Stimulated activated CD8-positive, alpha-beta memory T cell treated with anti-CD3 and anti-CD28 coated beads, Interleukin-15, amount 100 ng/mL, for 4 hours (primary cell): ENCODE data around the gene TMEM61.
"Not testable (repeated sequence)": the region's sequence is repeated elsewhere in the genome, so short reads cannot be mapped to it uniquely, and the experiment has no call there.

Experiments used
- DNase-seq, 2 donors: peaks; one replicate each; pipeline ENCODE4 v3.0.0-alpha.2; 2020; ENCODE audit warnings: low read depth in 2 of 2

Gene TMEM61

DNA sequence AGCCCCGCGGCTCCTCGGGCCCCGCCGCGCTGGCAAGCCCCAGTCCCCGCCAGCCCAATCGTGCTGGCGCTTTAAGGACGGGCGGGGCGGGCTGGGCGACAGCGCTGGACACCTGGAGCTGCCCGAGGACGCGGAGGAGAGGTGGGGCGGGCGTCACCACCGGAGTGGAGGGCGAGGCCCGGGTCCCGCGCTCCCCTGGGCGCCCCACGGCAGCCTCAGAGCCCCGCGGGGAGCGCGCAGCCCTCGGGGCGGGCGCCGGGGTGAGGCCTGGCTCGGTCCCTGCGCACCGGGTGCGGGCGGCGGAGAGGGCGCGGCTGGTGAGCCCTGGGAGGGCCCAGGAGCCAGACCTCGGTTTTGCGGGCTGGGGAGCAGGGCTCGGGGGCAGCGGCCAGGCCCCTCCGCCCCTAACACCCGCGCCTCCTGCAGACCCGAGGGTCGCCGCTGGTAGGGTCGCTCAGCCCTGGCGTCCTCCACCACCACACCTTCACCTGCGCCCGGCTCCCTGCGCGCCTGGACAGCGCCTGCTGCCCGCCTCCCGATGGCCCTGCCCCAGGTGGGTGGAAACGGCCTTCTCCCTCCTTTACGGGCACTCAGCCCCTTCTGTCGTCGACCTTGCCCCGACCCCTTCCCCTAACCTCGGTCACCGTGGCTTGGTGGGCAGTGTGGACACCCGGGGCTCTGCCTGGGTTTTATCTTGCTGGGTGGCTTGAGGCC, at the start of gene TMEM61:
TSS of gene TMEM61 (plus strand) at position 101 of the 714 bp plus-strand sequence. CDS start at position 539, 438 bp downstream.
- no peak for DNase-seq

DNA sequence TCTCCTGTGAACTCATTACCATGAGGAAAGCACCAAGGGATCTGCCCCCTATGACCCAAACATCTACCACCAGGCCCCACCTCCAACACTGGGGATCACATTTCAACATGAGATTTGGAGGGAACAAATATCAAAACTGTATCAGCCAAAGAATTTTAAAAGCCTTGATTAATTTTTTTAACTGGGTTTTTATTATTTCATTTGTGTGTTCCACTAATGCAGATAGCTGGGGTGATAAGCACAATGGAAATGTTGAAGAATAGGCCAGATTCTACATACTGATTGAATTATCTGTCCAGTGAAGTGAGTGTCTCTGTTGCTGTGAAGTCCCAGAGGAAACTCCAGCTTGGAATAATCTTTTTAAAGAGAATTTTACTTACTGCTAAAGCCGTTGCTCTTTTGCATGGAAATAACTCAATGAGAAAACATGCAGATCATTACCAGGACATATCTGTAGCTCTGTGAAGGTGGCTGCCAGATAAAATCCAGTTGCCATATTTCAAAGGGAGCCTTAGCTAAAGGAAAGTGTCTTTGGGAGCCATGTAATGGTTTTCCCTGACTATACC, 49.1 kb upstream of the TMEM61 start:
- no peak for DNase-seq

DNA sequence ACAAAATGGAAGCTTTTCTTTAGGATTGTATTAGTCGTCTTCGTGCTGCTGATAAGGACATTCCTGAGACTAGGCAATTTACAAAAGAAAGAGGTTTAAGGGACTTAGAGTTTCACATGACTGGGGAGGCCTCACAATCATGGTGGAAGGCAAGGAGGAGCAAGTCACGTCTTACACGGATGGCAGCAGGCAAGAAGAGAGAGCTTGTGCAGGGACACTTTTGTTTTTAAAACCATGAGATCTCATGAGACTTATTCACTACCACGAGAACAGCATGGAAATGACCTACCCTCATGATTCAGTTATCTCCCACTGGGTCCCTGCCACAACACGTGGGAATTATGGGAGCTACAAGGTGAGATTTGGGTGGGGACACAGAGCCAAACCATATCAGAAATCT, 46.3 kb upstream of the TMEM61 start:
- DNase-seq: not testable (repeated sequence)

DNA sequence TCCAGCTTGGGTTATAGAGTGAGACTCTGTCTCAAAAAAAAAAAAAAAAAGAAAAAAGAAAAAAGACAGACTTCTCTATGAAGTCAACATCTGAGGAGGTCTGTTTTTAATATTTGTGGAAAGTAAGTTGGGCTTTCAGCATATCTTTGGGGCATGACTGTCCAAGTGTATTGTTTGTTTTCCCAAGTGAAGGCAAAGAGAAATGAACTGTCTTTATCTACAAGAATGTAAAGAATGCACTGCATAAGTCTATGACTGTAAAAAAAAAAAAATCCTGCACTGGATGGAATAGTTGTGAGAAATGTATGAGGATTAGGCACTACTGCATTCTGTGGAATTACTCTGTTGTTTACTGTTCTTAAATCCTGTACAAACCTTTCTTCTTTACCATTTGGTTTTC, 45.6 kb upstream of the TMEM61 start:
- no peak for DNase-seq

DNA sequence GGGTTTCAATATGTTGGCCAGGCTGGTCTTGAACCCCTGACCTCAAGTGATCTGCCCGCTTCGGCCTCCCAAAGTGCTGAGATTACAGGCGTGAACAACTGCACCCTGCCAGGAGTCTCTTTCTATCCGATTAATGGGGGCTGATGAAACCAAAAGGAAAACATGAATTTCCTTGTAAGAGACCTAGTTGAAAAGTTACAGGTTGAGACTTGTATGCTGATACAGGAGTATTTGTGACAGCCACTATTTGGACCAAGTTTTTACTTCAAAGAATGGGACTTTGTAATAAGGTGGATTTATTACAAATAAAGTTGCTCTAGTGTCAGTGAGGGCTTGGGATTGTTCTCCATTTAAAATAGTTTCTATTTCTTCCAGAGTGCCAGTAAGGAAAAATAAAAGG, 43.6 kb upstream of the TMEM61 start:
- DNase-seq: no peak

DNA sequence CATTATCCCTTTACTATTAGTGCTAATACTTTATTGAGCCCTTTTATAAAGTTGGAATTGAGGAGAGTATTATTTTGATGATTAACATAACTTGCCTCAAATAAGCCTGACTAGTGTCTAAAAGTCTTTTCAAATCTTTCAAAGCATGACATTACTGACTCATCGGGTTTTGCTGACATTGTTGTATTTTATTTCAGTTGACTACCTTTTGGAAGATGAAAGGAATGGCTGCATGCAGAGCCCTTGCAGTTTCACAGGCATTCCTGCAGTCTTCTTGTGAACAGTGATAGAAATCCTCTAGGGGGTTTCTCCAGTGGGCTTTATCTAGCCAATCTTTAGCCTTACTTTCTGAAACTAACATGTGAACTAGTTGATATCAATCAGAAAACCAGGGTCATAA, 43.0 kb upstream of the TMEM61 start:
- DNase-seq: no peak

DNA sequence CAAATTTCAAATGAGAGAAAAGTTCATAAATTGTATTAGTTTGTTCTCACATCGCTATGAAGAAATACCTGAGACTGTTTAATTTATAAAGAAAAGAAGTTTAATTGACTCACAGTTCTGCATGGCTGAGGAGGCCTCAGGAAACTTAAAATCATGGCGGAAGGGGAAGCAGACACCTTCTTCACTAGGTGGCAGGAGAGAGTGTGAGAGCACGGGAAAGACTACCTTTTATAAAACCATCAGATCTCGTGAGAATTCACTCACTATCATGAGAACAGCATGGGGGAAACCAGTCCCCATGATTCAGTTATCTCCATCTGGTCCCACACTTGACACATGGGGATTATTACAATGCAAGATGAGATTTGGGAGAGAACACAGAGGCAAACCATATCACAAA, 41.5 kb upstream of the TMEM61 start:
- DNase-seq: not testable (repeated sequence)

DNA sequence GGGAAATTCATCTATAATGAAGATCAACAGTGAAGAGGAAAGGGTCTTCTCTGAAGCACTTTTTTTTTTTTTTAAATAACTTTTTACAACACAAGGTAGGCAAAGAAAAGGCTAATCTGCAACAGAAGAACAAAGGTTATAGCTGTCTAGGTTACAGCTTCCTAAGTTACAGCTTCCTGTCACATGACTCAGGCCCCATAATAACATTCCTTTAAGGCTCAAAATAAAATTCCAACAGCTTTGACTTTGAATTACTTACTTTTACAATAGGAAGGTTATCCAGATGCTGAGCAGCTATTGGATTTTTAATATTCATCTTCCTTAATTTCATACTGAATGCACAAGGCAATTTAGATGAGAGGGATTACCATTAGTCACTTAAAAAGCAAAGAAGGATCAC, 40.4 kb upstream of the TMEM61 start:
- DNase-seq: no peak

DNA sequence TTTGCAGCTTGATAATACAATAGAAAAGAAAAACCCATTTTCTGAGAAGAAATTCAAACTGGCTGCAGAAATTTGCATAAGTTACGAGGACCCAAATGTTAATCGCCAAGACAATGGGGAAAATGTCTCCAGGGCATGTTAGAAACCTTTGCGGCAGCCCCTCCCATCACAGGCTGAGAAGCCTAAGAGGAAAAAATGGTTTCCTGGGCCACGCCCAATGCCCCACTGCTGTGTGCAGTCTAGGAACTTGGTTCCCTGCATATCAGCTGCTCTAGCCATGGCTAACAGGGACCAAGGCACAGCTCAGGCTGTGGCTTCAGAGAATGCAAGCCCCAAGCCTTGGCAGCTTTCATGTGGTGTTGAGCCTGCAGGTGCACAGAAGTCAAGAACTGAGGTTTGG, 37.5 kb upstream of the TMEM61 start:
- no peak for DNase-seq

DNA sequence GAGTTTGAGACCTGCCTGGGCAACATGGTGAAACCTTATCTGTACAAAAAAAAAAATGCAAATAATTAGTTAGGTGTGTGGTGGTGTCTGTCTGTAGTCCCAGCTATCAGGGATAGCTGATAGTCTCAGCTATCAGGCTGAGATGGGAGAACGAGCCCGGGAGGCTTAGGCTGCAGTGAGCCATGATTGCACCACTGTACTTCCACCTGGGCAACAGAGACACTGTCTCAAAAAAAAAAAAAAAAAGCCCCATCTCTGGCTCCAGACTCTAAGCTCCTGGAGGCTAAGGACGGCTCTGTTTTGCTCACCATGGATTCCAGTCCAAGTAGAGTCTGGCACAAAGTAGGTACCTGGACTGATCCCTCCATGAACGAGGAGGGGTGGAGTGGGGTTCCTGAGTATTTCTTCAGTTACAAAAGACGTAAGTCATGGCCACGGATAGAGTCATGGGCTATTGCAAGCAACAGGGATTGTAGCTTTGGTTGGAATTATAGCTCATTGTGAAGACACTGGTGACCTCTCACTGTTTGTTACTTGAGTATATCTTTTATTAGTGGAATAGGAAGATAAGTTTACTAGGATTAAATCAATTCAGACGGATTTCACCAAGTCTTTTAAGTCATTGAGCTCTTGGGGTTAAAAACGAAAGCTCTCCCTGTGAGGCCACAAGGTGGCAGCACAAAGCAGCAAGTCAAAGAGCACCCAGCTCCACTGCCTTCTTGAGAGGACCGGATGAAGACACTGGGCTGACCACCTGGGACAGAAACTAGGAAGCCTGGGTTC, 35.6 kb upstream of the TMEM61 start:
- DNase-seq: peak in 1 of 2 donors; percentile 19

DNA sequence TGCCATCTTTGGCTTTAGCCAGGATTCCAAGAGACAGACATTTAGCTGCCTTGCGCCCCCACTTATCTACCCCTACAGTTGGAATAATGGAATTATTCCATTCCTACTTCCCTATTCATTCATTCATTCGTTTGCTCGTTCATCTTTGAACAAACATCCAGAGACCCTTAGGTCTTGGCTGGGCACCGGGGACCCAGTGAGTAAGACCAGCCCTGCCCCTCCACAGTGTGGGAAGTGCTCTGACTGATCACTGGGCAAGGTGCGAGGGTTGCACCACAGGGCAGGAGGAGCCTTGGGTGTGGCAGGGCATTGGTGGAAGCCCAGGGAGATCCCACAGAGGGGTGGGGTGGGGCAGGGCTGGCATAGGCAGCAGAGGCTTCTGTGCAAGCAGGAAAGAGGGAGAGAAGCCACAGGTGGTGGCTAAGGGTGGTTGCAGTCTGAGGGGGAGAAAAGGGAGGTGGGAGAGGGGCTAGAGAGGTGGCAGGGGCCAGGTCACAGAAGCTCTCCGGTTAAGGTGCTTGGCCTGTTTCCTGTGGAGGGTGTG, 35.0 kb upstream of the TMEM61 start:
- no peak for DNase-seq

DNA sequence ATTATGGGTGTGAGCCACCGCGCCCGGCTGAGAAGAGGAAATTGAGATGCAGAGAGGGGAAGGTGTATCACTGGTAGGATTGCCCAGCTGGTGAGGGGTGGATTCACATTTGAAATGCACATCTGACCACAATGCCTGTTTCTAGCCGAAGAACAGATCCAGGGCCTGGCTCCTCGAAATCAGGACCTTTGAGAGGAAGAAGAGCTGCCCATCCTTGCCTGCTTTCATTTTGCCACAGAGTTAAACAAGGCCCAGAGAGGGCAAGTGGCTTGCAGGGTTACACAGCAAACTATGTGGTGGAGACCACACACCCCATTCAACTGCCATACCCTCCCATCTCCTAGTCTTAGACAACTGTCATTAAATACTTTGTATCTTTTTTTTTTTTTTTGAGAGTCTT, 32.9 kb upstream of the TMEM61 start:
- no peak for DNase-seq

DNA sequence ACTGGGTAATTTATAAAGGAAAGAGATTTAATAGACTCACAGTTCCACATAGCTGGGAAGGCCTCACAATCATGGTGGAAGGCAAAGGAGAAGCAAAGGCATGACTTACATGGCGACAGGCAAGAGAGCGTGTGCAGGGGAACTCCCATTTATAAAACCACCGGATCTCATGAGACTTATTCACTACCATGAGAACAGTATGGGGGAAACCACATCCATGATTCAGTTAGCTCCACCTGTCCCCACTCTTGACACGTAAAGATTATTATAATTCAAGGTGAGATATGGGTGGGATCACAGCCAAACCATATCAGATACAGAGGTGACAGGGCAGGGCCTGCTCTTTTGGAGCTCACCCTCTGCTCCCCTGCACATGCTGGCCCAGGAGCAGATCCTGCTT, 31.4 kb upstream of the TMEM61 start:
- no peak for DNase-seq

DNA sequence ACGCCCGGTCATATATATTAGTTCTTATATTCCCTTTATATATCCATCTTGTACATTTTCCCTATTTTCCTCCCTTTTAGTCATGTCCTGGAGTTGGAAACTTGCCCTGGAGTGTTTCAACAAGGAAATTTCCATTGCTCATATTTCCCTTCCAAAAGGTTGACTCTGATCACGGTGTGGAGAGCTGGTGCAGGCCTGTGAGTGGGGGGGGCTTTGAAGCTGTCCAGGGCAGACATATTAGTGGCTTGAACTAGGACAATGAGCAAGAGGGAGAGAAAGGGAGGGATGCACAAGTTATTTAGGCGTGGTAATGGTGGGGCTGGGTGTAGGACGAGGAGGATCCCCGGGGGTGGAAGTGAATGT, 30.4 kb upstream of the TMEM61 start:
- no peak for DNase-seq

DNA sequence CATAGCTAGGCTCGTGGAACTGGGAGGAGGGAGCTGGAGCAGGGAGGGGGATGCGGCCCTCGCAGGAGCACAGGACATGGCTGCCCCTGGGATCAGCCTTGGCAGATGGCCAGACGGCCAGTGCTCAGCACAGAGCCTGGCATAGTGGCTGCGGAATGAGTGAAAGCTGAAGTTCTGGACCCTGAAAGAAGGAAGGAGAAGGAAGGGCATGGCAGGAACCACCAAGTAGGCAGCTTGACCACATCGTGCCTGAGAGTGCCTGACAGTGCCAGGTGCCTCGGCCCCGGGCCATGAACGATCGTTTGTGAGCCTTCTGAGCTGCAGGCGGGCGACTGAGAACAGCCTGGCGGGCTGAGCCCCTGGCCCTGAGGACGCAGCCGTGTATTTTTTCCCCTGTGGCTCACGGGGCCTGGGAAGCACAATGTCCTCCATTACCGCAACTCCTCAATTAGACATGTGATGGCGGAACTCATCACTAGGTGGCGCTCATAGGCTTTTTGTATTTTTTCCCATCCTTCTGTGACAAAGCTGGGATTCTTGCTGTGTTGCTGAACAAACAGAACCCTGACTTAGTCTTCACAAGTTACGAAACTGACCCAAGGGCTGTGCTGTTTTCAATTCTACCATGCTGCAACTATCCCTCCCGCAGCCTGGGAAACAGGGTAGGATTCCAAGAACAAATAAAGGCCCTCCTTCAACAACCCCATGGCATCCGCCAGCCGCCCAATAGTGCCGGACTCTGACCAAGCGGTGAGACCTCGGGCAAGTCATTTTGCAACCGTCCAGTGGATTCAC, 29.9 kb upstream of the TMEM61 start:
- DNase-seq: no peak

DNA sequence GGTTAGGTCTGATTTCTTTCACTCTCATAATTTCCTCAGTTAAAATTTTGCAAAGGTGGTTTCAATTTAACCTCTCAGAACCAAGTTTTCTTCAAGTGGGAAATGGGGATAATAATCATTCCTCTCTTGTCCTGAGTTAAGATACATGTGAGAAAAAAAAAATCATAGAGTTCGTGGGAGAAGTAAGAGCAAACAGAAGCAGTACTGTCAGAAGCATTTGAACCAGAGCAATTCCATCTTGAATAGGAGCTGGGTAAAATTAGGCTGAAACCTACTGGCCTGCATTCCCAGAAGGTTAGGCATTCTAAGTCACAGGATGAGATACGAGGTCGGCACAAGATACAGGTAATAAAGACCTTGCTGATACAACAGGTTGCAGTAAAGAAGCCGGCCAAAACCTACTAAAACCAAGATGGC, 28.6 kb upstream of the TMEM61 start:
- DNase-seq: no peak

DNA sequence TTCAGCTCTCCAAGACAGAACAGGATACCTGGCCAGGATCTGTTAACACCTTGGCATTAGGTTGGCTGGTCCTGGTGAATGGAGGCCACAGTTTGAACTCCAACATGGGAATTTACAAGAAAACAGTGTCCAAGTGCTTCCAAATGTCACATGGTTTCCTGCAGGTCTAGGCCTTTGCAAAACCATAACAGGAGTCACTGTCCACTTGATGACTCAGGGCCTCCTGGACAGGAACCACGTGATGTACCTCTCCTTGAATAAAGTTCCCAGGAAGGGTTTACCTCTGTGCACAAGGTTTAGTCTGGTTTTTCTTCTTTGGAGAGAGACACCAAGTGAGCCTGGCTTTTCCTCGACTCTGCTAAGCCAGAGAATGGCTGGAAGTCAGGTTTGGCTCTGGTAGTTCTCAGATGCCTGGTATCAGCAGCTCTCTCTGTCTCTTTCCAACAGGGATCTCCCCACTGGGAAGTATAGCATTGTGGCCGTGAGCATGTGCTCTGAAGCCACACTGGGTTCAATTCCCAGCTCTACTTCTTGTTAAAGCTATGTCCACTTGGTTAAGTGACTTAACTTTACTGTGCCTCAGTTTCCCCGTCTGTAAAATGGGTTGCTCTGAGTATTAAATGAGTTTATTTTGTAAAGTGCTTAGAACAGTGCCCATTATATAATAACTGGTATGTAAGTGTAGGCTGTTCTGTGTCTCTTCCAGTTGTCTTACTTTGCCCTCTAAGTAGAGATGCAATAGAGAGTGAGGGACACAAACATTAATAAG, 27.3 kb upstream of the TMEM61 start:
- DNase-seq: no peak

DNA sequence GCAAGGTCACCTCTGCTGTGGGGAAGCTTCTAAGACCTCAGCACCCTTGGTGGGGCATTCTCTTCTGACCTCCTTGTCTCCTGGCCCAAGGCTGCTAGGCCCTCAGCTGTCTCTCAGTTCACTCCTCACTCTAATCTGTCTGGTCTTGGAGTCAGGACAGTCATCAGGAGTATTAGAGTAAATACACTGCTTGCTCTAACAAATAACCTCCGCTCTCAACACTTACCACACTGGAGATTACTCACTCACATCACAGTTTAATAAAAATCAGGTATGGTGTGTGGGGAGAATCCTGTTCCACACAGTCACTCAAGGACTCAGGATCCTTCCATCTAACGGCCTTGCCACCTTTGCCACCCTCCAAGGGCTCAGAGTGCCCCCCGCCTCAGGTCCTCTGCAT, 26.6 kb upstream of the TMEM61 start:
- DNase-seq: no peak

DNA sequence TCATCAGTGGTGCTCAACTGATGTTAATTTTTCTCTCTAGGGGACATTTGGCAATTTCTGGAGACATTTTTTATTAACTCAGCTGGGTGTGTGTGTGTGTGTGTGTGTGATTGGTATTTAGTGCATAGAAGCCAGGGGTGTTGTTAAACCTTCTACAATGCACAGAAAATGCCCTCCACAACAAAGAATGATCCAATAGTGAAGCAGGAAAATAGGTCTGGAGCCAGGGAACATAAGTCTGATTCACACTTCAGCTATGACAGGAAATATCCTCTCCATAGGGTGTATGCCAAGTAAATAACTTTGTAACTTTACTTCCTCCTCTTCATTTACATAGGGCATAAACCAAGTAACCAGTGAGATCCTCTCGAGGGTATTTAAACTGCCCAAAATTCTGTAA, 25.1 kb upstream of the TMEM61 start:
- DNase-seq: no peak

DNA sequence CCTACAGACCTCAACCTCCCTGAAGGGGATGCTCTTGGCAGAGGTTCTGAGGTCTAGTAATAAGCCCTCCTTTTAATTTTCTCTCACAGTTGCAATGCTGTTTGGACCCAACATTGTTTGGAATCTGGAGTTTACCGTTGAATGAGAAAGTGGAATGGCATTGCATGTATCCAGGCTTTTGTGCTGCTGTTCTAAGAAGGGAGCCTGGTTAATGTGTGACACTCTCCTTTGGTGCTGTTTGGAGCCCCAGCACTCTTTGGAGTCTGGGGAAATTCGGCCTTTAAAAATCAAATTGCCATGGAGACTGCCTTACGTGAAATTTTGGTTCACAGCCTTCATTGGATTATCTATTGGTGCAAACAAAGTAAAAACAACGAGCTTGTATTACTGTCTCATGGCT, 23.7 kb upstream of the TMEM61 start:
- no peak for DNase-seq

DNA sequence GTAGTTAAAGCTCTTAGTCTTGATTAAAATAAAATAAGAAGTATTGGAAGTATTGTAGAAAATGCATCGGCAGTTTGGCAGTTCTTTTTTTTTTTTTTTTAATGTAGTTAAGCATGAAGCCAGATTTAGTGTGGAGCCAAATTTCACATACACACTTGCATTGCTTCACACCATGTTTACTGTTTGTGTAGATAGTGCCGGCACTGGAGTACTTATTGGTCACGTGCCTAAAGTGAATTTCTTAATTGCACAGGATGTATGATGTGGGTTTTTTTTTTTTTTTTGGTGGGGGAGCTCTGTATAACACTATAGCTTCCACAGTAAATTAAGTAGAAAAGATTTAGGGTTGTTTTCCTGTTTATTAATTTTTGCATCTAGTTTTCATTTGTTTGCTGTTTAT, 21.2 kb upstream of the TMEM61 start:
- DNase-seq: no peak
